Measurements from ENCODE around the gene CTBP2.

CTBP2 gene

DNA sequence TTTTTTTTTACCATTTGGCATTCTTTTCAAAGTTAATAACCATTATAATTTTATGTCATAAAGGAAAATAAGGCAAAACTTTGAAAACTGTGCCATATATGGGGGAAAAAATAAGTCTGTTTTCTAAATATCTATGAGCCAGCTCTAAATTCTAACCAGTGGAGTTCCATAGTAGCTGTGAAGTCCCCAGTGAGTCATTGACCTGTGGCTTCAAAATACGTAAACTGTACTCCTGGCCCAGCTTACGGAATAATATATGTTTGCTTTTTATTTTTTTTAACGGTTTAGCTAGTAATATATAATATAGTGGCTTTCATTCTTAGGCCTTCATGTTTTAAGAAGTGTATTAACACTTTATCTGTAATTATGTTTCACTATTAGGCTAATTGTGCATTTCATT is 197.9 kb downstream of the CTBP2 start:
- Histone ChIP-seq H3K27ac (ENCODE audit: low read depth, low read length) (no peak overlapping the region), H3K9ac (ENCODE audit: low read length) (no peak overlapping the region), H3K27me3 (ENCODE audit: low read length) (no peaks in the 10 kb centered on the region), H3F3A (ENCODE audit: insufficient read depth) (no peaks in the 10 kb centered on the region), H3K36me3 (ENCODE audit: low read length) (peaks cover 3% of the 10 kb centered on the region; the same call in 1 of the 2 replicates), H3K9me2 (replicated peaks; ENCODE audit: insufficient read depth, low read length) (no peaks in the 10 kb centered on the region), H4K20me1 (ENCODE audit: low read depth, low read length) (peaks cover 5% of the 10 kb centered on the region; the same call in 1 of the 2 replicates), H2AFZ (ENCODE audit: low read depth, low read length, severe bottlenecking) (no peak overlapping the region), H3K79me2 (ENCODE audit: insufficient read depth, low read length) (peaks cover 65% of the 10 kb centered on the region), H3K4me2 (ENCODE audit: low read depth, low read length, poor library complexity, severe bottlenecking) (no peak overlapping the region), H3K4me3 (ENCODE audit: insufficient read depth, low read length, poor library complexity, severe bottlenecking) (no peak overlapping the region), H3K9me3 (ENCODE audit: insufficient read depth, low read length) (no peaks in the 10 kb centered on the region)
- TF ChIP-seq EZH2phosphoT487 (conservative IDR thresholded peaks at IDR 0.05; ENCODE audit: low read length) = no peak
- TF ChIP-seq, protein P1, sequence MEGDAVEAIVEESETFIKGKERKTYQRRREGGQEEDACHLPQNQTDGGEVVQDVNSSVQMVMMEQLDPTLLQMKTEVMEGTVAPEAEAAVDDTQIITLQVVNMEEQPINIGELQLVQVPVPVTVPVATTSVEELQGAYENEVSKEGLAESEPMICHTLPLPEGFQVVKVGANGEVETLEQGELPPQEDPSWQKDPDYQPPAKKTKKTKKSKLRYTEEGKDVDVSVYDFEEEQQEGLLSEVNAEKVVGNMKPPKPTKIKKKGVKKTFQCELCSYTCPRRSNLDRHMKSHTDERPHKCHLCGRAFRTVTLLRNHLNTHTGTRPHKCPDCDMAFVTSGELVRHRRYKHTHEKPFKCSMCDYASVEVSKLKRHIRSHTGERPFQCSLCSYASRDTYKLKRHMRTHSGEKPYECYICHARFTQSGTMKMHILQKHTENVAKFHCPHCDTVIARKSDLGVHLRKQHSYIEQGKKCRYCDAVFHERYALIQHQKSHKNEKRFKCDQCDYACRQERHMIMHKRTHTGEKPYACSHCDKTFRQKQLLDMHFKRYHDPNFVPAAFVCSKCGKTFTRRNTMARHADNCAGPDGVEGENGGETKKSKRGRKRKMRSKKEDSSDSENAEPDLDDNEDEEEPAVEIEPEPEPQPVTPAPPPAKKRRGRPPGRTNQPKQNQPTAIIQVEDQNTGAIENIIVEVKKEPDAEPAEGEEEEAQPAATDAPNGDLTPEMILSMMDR (IDR thresholded peaks at IDR 0.05; ENCODE audit: insufficient read depth, low read length, poor library complexity, severe bottlenecking) = no peak

DNA sequence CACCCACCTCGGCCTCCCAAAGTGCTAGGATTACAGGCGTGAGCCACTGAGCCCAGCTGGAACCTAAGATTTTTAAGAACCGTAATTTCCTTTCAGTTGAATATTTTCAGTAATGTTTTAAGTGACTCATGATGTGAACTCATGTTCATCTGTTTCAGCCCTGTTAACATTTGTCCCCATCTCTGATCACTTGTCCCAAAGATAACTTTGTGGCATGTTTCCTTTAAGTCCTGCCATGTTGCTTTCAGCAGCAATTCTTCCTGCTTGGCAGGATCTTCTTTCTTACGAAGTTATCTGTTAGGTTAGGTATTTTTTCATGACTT is 199.2 kb downstream of the CTBP2 start:
- H3K9me2 ChIP-seq (replicated peaks; ENCODE audit: insufficient read depth, low read length) = no peaks in the 10 kb centered on the region
- H4K20me1 ChIP-seq (ENCODE audit: low read depth, low read length) = peaks cover 7% of the 10 kb centered on the region; the same call in 1 of the 2 replicates
- H3F3A ChIP-seq (ENCODE audit: insufficient read depth) = no peaks in the 10 kb centered on the region
- H2AFZ ChIP-seq (ENCODE audit: low read depth, low read length, severe bottlenecking) = no peak overlapping the region
- H3K79me2 ChIP-seq (ENCODE audit: insufficient read depth, low read length) = peaks cover 72% of the 10 kb centered on the region
- no peak overlapping the region for H3K27ac ChIP-seq (ENCODE audit: low read depth, low read length)
- H3K4me2 ChIP-seq (ENCODE audit: low read depth, low read length, poor library complexity, severe bottlenecking) = no peak overlapping the region
- TF ChIP-seq, protein P1 (IDR thresholded peaks at IDR 0.05; ENCODE audit: insufficient read depth, low read length, poor library complexity, severe bottlenecking) = no peak
- no peak for TF ChIP-seq EZH2phosphoT487 (conservative IDR thresholded peaks at IDR 0.05; ENCODE audit: low read length)
- no peaks in the 10 kb centered on the region for H3K27me3 ChIP-seq (ENCODE audit: low read length)
- no peak overlapping the region for H3K9ac ChIP-seq (ENCODE audit: low read length)
- H3K4me3 ChIP-seq (ENCODE audit: insufficient read depth, low read length, poor library complexity, severe bottlenecking) = no peak overlapping the region
- H3K36me3 ChIP-seq (ENCODE audit: low read length) = no peaks in the 10 kb centered on the region
- no peaks in the 10 kb centered on the region for H3K9me3 ChIP-seq (ENCODE audit: insufficient read depth, low read length)

DNA sequence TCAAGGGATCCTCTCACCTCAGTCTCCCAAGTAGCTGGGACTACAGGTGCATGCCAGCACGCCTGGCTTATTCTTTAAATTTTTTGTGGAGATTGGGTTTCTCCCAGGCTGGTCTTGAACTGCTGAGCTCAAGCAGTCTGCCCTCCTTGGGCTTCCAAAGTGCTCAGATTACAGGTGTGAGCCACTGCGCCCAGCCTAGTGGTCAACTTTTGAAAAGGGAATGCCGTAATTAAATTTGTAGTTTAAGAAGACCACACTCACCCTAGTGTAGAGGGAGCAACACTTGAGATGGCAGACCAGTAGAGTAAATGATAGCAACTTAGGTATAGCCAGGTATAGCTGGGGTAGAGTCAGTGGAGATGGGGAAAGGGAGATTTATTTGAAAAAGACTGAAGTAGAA is 200.8 kb downstream of the CTBP2 start:
- Histone ChIP-seq H3K9me3 (ENCODE audit: insufficient read depth, low read length) (no peaks in the 10 kb centered on the region), H2AFZ (ENCODE audit: low read depth, low read length, severe bottlenecking) (no peak overlapping the region), H3K9me2 (replicated peaks; ENCODE audit: insufficient read depth, low read length) (no peaks in the 10 kb centered on the region), H4K20me1 (ENCODE audit: low read depth, low read length) (peaks cover 14% of the 10 kb centered on the region; the same call in 1 of the 2 replicates), H3K27me3 (ENCODE audit: low read length) (no peaks in the 10 kb centered on the region), H3K4me2 (ENCODE audit: low read depth, low read length, poor library complexity, severe bottlenecking) (no peak overlapping the region), H3F3A (ENCODE audit: insufficient read depth) (no peaks in the 10 kb centered on the region), H3K4me3 (ENCODE audit: insufficient read depth, low read length, poor library complexity, severe bottlenecking) (no peak overlapping the region), H3K36me3 (ENCODE audit: low read length) (no peaks in the 10 kb centered on the region), H3K27ac (ENCODE audit: low read depth, low read length) (no peak overlapping the region), H3K79me2 (ENCODE audit: insufficient read depth, low read length) (peaks cover 85% of the 10 kb centered on the region), H3K9ac (ENCODE audit: low read length) (no peak overlapping the region)
- TF ChIP-seq EZH2phosphoT487 (conservative IDR thresholded peaks at IDR 0.05; ENCODE audit: low read length) = no peak
- TF ChIP-seq, protein P1 (IDR thresholded peaks at IDR 0.05; ENCODE audit: insufficient read depth, low read length, poor library complexity, severe bottlenecking) = no peak
